Measurements from ENCODE around the gene CLPTM1. TPM values are rescaled to one million over a fixed set of nuclear protein-coding genes. Genes with fewer than 3 reads are reported as not detected.
A peak's percentile ranks its signal among the peaks of the same experiment; 100 is the strongest.

Gene CLPTM1
- total and polyA plus RNA-seq, 2 donors (not counting 1 experiment from before 2014, with no cell fraction given): 121 to 129 TPM

GRCh38 chr19:44905437-44906160 is 49.6 kb upstream of the CLPTM1 start, which contains the start of gene APOE:
Gene APOE, plus strand, starts transcription at chr19:44905796. Its CDS starts 829 bp downstream, at chr19:44906625.
- Histone ChIP-seq H3K36me3 (replicated peaks in 1 of 2; ENCODE audit: control extremely low read depth in 1 of 2, control insufficient read depth in 1 of 2, extremely low read depth in 1 of 2, insufficient read depth in 2 of 2, low read length in 1 of 2) (peaks cover 0 to 18% of the 10 kb centered on the region in 2 experiments), H3K27ac (ENCODE audit: low read length in 2 of 2) (no peak within 1 kb of the TSS), H3K4me3 (ENCODE audit: control extremely low read depth in 1 of 5, extremely low read depth in 1 of 5, insufficient read depth in 1 of 5, low read depth in 2 of 5, low read length in 4 of 5) (no peak within 1 kb of the TSS), H2AFZ (ENCODE audit: insufficient read depth, low read depth, low read length, poor library complexity, severe bottlenecking) (no peak within 1 kb of the TSS), H3K79me2 (ENCODE audit: control insufficient read depth, insufficient read depth, low read length) (no peaks in the 10 kb centered on the region), H3K4me2 (replicated peaks; ENCODE audit: low read depth, low read length, poor library complexity, severe bottlenecking) (peak within 1 kb of the TSS; percentile 30), H3K27me3 (replicated peaks in 1 of 4; ENCODE audit: control extremely low read depth in 1 of 4, control insufficient read depth in 3 of 4, insufficient read depth in 4 of 4, low read length in 3 of 4) (peaks cover 0 to 26% (median 10%) of the 10 kb centered on the region in 4 experiments), H3K9ac (ENCODE audit: low read length) (no peak within 1 kb of the TSS), H4K20me1 (ENCODE audit: control insufficient read depth, insufficient read depth, low read length, poor library complexity, severe bottlenecking) (peaks cover 6% of the 10 kb centered on the region), H3K4me1 (ENCODE audit: control insufficient read depth in 2 of 2, insufficient read depth in 2 of 2, low read length in 2 of 2) (peaks cover 15 to 19% of the 10 kb centered on the region in 2 donors), H3K9me3 (ENCODE audit: control extremely low read depth in 1 of 3, control insufficient read depth in 2 of 3, insufficient read depth in 1 of 3, low read length in 2 of 3) (peaks cover 0 to 4% (median 0%) of the 10 kb centered on the region in 3 donors)
- CTCF ChIA-PET: interaction anchor here (0.8 to 4.1 kb wide), 5 partner anchors 11 to 573 kb away, joined by 3 to 27 read pairs (median 4); no protein-coding TSS in a partner anchor
- POLR2A ChIA-PET: interaction anchor here (1.0 kb wide), 1 partner anchor 56 kb away, joined by 3 read pairs; no protein-coding TSS in a partner anchor
- Mint-ChIP-seq H3K27ac (no peak within 1 kb of the TSS), H3K27me3 (peaks cover 18% of the 10 kb centered on the region), H3K4me1 (peaks cover 16% of the 10 kb centered on the region), H3K9me3 (ENCODE audit: insufficient read depth) (no peaks in the 10 kb centered on the region), H3K4me3 (no peak within 1 kb of the TSS)
- ATAC-seq (ENCODE audit: low read depth) (no peak), DNase-seq (no peak)
- TF ChIP-seq EZH2 (IDR thresholded peaks at IDR 0.05; ENCODE audit: borderline replicate concordance, insufficient read depth, low read depth, low read length, poor library complexity, severe bottlenecking): no peak
- TF ChIP-seq CTCF (IDR thresholded peaks at IDR 0.05): no peak
- WGBS (ENCODE audit: insufficient coverage): 4% methylated on average over 17 of the region's 20 CpGs
- intact Hi-C loops (cut with micrococcal nuclease): no loop called here

- peaks cover 6% of the 10 kb centered on the region for H4K20me1 ChIP-seq (ENCODE audit: control insufficient read depth, insufficient read depth, low read length, poor library complexity, severe bottlenecking)
- H3K4me3 ChIP-seq (ENCODE audit: control extremely low read depth in 1 of 5, extremely low read depth in 1 of 5, insufficient read depth in 1 of 5, low read depth in 2 of 5, low read length in 4 of 5): no peak overlapping the region
- no peak for DNase-seq
- intact Hi-C loops (cut with micrococcal nuclease): no loop called here
- peaks cover 0 to 6% of the 10 kb centered on the region in 2 experiments for H3K36me3 ChIP-seq (replicated peaks in 1 of 2; ENCODE audit: control extremely low read depth in 1 of 2, control insufficient read depth in 1 of 2, extremely low read depth in 1 of 2, insufficient read depth in 2 of 2, low read length in 1 of 2)
- no peaks in the 10 kb centered on the region for H3K79me2 ChIP-seq (ENCODE audit: control insufficient read depth, insufficient read depth, low read length)
- H3K4me1 Mint-ChIP-seq: peaks cover 16% of the 10 kb centered on the region
- H3K27me3 Mint-ChIP-seq: peaks cover 24% of the 10 kb centered on the region
- no peak overlapping the region for H3K9ac ChIP-seq (ENCODE audit: low read length)
- peaks cover 15 to 19% of the 10 kb centered on the region in 2 donors for H3K4me1 ChIP-seq (ENCODE audit: control insufficient read depth in 2 of 2, insufficient read depth in 2 of 2, low read length in 2 of 2)
- TF ChIP-seq CTCF (IDR thresholded peaks at IDR 0.05): no peak
- no peak for TF ChIP-seq EZH2 (IDR thresholded peaks at IDR 0.05; ENCODE audit: borderline replicate concordance, insufficient read depth, low read depth, low read length, poor library complexity, severe bottlenecking)
- ChIA-PET CTCF (interaction anchor here (0.6 to 1.2 kb wide), 2 partner anchors 11 to 45 kb away, joined by 4 to 5 read pairs; no protein-coding TSS in a partner anchor), POLR2A (no interaction called here)
- H3K27ac Mint-ChIP-seq: no peak overlapping the region
- WGBS (ENCODE audit: insufficient coverage): 94% methylated on average over 12 of the region's 12 CpGs
- no peaks in the 10 kb centered on the region for H3K9me3 Mint-ChIP-seq (ENCODE audit: insufficient read depth)
- H3K9me3 ChIP-seq (ENCODE audit: control extremely low read depth in 1 of 3, control insufficient read depth in 2 of 3, insufficient read depth in 1 of 3, low read length in 2 of 3): peaks cover 0 to 4% (median 0%) of the 10 kb centered on the region in 3 donors
- H2AFZ ChIP-seq (ENCODE audit: insufficient read depth, low read depth, low read length, poor library complexity, severe bottlenecking): no peak overlapping the region
- no peak overlapping the region for H3K4me2 ChIP-seq (replicated peaks; ENCODE audit: low read depth, low read length, poor library complexity, severe bottlenecking)
- H3K27ac ChIP-seq (ENCODE audit: low read length in 2 of 2): no peak overlapping the region
- no peak overlapping the region for H3K4me3 Mint-ChIP-seq
- H3K27me3 ChIP-seq (replicated peaks in 1 of 4; ENCODE audit: control extremely low read depth in 1 of 4, control insufficient read depth in 3 of 4, insufficient read depth in 4 of 4, low read length in 3 of 4): peaks cover 0 to 39% (median 10%) of the 10 kb centered on the region in 4 experiments
- no peak for ATAC-seq (ENCODE audit: low read depth)
Observed at GRCh38 chr19:44907613-44908012, 47.6 kb upstream of the CLPTM1 start.
